Upper lobe of left lung (tissue), 6 donors: ENCODE measurements around the gene SFMBT2. TPM values are rescaled to one million over a fixed set of nuclear protein-coding genes. Genes with fewer than 3 reads are reported as not detected.
"Not testable (repeated sequence)": the region's sequence is repeated elsewhere in the genome, so short reads cannot be mapped to it uniquely, and the experiment has no call there.

Source experiments
- ATAC-seq, 2 donors: fragments of 200-7000 bp; cut with Tn5 transposase; one replicate each; pipeline ENCODE4 v1.9.1; 2022; ENCODE audit warnings: mild to moderate bottlenecking in 2 of 2, moderate library complexity in 2 of 2; ENCODE audit not compliant: low FRiP score in 2 of 2
- DNase-seq, 2 donors: peaks; one replicate each; pipeline ENCODE4 v3.0.0-alpha.2; 2019 to 2020
- H3K27ac ChIP-seq, 4 donors: fragments of 200-600 bp; sonication (generic); one replicate each; pipeline ENCODE4 v1.5.1; 2016 to 2019
- H3K27me3 ChIP-seq, 4 donors: fragments of 200-600 bp; sonication (generic); one replicate each; pipeline ENCODE4 v1.5.1; 2017 to 2019
- H3K36me3 ChIP-seq, 4 donors: fragments of 200-600 bp; sonication (generic); one replicate each; pipeline ENCODE4 v1.5.1; 2016 to 2019
- H3K4me1 ChIP-seq, 4 donors: fragments of 200-600 bp; sonication (generic); one replicate each; pipeline ENCODE4 v1.5.1; 2018 to 2019
- H3K4me3 ChIP-seq, 4 donors: fragments of 200-600 bp; sonication (generic); one replicate each; pipeline ENCODE4 v1.5.1; 2017 to 2019; ENCODE audit warnings: mild to moderate bottlenecking in 2 of 4, moderate library complexity in 1 of 4
- H3K9me3 ChIP-seq, 4 donors: fragments of 200-600 bp; sonication (generic); one replicate each; pipeline ENCODE4 v1.5.1; 2018 to 2019
- EP300 ChIP-seq, 4 donors: sonication (generic); formaldehyde crosslinking; IDR thresholded peaks; one replicate each; pipeline ENCODE4 v1.5.1; 2017; ENCODE audit warnings: antibody characterized with exemption in 4 of 4, control low read depth in 2 of 4
- POLR2A ChIP-seq, 4 donors: fragments of 450-650 bp; IDR thresholded peaks; one replicate each; pipeline ENCODE4 v1.5.1; 2016 to 2017; ENCODE audit warnings: antibody characterized with exemption in 4 of 4, mild to moderate bottlenecking in 2 of 4
- POLR2AphosphoS5 ChIP-seq, 2 donors: sonication (generic); formaldehyde crosslinking; IDR thresholded peaks; one replicate each; pipeline ENCODE4 v1.5.1; 2017; ENCODE audit warnings: antibody characterized with exemption in 2 of 2
- WGBS, 2 donors: methylation state at CpG; one replicate each; pipeline ENCODE4 v1.1.5; 2017 to 2018; 5-methylcytosine and 5-hydroxymethylcytosine counted together
- total RNA-seq, 6 donors: library from RNA; depleted of rRNA in 4 of 6; stranded (reverse); fragments of >200 nt in 4 of 6; gene quantifications; one replicate each; pipeline versions ENCODE4 v1.1.0 to v1.2.1, GENCODE V29; 2016 to 2021
- TF ChIP-seq, protein P1 (sequence below), 6 experiments: fragments of 450-650 bp in 4 of 6; fragments of 200-600 bp in 2 of 6; sonication (generic) in 2 of 6; IDR thresholded peaks; one replicate each; pipeline ENCODE4 v1.5.1; 2016 to 2019; ENCODE audit warnings: antibody characterized with exemption in 6 of 6
- donor health status: DM: no; HTN: no; CAD: no; lungs with moderate emphysema.
- donor health status: DM: no; HTN: yes; CAD: no; lungs with severe emphysema.

Gene SFMBT2
- total RNA-seq, 6 donors from 2014 or later = 6.2 to 14.6 (median 10.2) TPM

GRCh38 chr10:7195118-7195517, 215.7 kb downstream of the SFMBT2 start:
- no peak overlapping the region for H3K4me3 ChIP-seq
- H3K27me3 ChIP-seq = no peaks in the 10 kb centered on the region
- no peak for DNase-seq
- ATAC-seq = no peak
- H3K4me1 ChIP-seq = no peaks in the 10 kb centered on the region
- 94 to 98% methylated on average over 6 of the region's 6 CpGs for WGBS, 2 donors
- peaks cover 0 to 10% (median 6%) of the 10 kb centered on the region in 4 donors for H3K9me3 ChIP-seq
- H3K27ac ChIP-seq = no peak overlapping the region
- peaks cover 0 to 14% (median 5%) of the 10 kb centered on the region in 4 donors for H3K36me3 ChIP-seq
- TF ChIP-seq, protein P1, sequence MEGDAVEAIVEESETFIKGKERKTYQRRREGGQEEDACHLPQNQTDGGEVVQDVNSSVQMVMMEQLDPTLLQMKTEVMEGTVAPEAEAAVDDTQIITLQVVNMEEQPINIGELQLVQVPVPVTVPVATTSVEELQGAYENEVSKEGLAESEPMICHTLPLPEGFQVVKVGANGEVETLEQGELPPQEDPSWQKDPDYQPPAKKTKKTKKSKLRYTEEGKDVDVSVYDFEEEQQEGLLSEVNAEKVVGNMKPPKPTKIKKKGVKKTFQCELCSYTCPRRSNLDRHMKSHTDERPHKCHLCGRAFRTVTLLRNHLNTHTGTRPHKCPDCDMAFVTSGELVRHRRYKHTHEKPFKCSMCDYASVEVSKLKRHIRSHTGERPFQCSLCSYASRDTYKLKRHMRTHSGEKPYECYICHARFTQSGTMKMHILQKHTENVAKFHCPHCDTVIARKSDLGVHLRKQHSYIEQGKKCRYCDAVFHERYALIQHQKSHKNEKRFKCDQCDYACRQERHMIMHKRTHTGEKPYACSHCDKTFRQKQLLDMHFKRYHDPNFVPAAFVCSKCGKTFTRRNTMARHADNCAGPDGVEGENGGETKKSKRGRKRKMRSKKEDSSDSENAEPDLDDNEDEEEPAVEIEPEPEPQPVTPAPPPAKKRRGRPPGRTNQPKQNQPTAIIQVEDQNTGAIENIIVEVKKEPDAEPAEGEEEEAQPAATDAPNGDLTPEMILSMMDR (IDR thresholded peaks at IDR 0.05) = no peak
- TF ChIP-seq POLR2AphosphoS5 (IDR thresholded peaks at IDR 0.05) (no peak), POLR2A (IDR thresholded peaks at IDR 0.05) (no peak), EP300 (IDR thresholded peaks at IDR 0.05) (no peak)

DNA sequence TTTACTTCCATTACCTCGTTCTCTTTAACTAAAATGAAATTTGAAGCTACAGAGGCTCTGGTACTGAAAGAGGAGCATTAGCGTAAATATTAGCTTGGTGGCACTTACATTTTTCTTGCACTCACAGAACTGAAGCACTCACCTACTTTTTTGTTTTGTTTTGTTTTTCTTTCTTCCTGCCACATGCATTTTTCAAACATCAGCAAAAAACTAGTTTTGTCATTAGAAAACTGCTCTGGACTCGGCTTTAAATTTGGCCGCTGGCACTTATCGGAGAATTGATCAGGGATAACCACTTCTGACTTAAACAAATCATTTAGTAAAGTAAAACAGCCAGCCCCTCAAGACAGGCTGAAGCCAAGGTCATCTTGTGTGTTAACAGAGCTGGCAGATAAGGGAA, 216.3 kb downstream of the SFMBT2 start:
- Histone ChIP-seq H3K36me3 (peaks cover 0 to 14% (median 5%) of the 10 kb centered on the region in 4 donors), H3K4me3 (no peak overlapping the region), H3K27me3 (no peaks in the 10 kb centered on the region), H3K4me1 (no peaks in the 10 kb centered on the region), H3K9me3 (peaks cover 0 to 10% (median 6%) of the 10 kb centered on the region in 4 donors), H3K27ac (no peak overlapping the region)
- ATAC-seq (no peak), DNase-seq (no peak)
- TF ChIP-seq POLR2AphosphoS5 (IDR thresholded peaks at IDR 0.05) (no peak), EP300 (IDR thresholded peaks at IDR 0.05) (no peak), POLR2A (IDR thresholded peaks at IDR 0.05) (no peak)
- TF ChIP-seq, protein P1 (IDR thresholded peaks at IDR 0.05) = no peak
- 89 to 91% methylated on average over 5 of the region's 5 CpGs for WGBS, 2 donors

DNA sequence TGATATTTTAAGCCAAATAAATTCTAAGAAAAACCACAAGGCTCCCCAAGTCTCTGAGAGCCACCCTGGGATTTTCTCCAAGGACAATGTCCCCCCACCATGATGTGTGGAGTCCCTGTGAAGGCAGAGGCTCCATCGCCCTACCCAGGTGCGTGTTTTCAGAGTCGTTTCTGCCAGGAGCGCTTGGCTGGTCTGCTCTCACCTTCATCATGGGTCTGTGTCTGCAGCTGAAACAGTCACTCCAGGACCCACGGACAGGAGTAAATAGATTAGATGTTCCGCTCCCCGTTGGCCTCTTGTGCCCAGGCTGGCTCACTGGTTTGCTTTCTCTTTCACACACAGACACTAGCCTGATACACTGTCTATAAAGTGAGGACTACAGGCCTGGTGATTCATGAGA, 217.5 kb downstream of the SFMBT2 start:
- no peak for TF ChIP-seq POLR2A (IDR thresholded peaks at IDR 0.05)
- no peak for TF ChIP-seq EP300 (IDR thresholded peaks at IDR 0.05)
- TF ChIP-seq POLR2AphosphoS5 (IDR thresholded peaks at IDR 0.05) = no peak
- TF ChIP-seq, protein P1 (IDR thresholded peaks at IDR 0.05) = no peak
- no peak overlapping the region for H3K4me3 ChIP-seq
- no peak for ATAC-seq
- no peaks in the 10 kb centered on the region for H3K4me1 ChIP-seq
- no peak overlapping the region for H3K27ac ChIP-seq
- H3K27me3 ChIP-seq = no peaks in the 10 kb centered on the region
- peaks cover 0 to 10% (median 6%) of the 10 kb centered on the region in 4 donors for H3K9me3 ChIP-seq
- 91% methylated on average over 7 of the region's 7 CpGs for WGBS, 2 donors
- DNase-seq = no peak
- peaks cover 0 to 14% (median 5%) of the 10 kb centered on the region in 4 donors for H3K36me3 ChIP-seq

DNA sequence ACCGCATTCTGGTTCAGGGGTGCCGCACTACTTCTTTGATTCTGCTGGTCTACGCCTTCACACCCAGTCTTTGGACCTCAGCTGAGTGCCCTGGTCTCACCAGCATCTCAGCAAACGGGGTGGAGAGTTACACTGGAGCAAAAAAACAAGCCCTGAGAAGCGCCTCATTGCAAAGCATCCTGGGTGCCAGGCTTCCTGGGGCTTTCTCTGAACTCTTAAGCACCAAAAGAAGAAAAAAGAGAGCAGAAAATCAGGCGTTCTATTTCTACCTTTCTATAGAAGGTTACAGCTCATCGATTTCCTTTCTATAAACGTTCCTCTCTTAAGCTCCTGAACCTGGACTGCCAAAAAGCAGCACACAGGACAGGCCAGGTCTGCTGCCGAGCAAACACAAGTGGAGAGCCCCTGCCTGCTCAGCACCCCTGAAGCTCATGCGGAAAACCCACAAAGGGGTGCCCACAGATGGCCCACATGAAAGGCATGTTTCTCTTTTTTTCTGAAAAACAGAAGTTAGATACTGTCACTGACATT, 217.9 kb downstream of the SFMBT2 start:
- H3K27ac ChIP-seq = no peak overlapping the region
- no peaks in the 10 kb centered on the region for H3K4me1 ChIP-seq
- ATAC-seq (no peak), DNase-seq (no peak)
- WGBS, 2 donors = 84 to 86% methylated on average over 9 to 10 of the region's 10 CpGs
- H3K36me3 ChIP-seq = peaks cover 0 to 14% (median 2%) of the 10 kb centered on the region in 4 donors
- H3K9me3 ChIP-seq = peaks cover 0 to 10% (median 6%) of the 10 kb centered on the region in 4 donors
- no peaks in the 10 kb centered on the region for H3K27me3 ChIP-seq
- TF ChIP-seq, protein P1 (IDR thresholded peaks at IDR 0.05) = no peak
- TF ChIP-seq POLR2AphosphoS5 (IDR thresholded peaks at IDR 0.05) = no peak
- no peak for TF ChIP-seq EP300 (IDR thresholded peaks at IDR 0.05)
- no peak for TF ChIP-seq POLR2A (IDR thresholded peaks at IDR 0.05)
- no peak overlapping the region for H3K4me3 ChIP-seq

DNA sequence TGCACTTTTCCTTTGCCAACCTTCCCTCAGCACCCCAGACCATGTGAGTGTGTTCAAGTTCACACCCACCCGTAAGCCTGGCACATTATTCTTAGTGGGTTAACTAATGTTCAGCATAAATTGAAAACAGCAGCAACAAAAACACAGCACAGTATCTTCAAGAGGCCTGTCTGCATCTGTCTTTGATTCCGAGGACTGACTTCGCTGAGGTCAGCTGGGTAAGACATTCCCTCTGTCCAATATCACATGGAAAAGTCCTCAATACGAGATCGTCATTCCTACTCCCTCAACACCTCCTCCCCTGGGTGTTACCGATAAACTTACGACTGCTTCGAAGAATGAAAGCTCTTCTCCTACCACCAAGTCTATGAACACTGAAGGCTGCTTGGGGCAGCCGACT, 218.8 kb downstream of the SFMBT2 start:
- H3K36me3 ChIP-seq = peaks cover 0 to 13% (median under 1%) of the 10 kb centered on the region in 4 donors
- 96 to 98% methylated on average over 5 to 9 of the region's 9 CpGs for WGBS, 2 donors

GRCh38 chr10:7190772-7191171, 220.1 kb downstream of the SFMBT2 start:
- ATAC-seq = not testable (repeated sequence)
- WGBS, 2 donors = 88 to 91% methylated on average over 5 of the region's 5 CpGs

More for the DNA sequence above, 218.8 kb downstream of the SFMBT2 start:
- no peaks in the 10 kb centered on the region for H3K4me1 ChIP-seq
- H3K9me3 ChIP-seq = peaks cover 0 to 10% (median 6%) of the 10 kb centered on the region in 4 donors
- no peak for TF ChIP-seq POLR2A (IDR thresholded peaks at IDR 0.05)
- TF ChIP-seq EP300 (IDR thresholded peaks at IDR 0.05) = no peak
- TF ChIP-seq POLR2AphosphoS5 (IDR thresholded peaks at IDR 0.05) = no peak
- TF ChIP-seq, protein P1 (IDR thresholded peaks at IDR 0.05) = no peak
- ATAC-seq = peak in 1 of 2 donors; percentile 42
- no peaks in the 10 kb centered on the region for H3K27me3 ChIP-seq
- H3K4me3 ChIP-seq = no peak overlapping the region
- DNase-seq = no peak
- no peak overlapping the region for H3K27ac ChIP-seq

More at GRCh38 chr10:7190772-7191171, 220.1 kb downstream of the SFMBT2 start:
- not testable (repeated sequence) for H3K4me3 ChIP-seq, H3K27me3 ChIP-seq, H3K36me3 ChIP-seq, DNase-seq, H3K4me1 ChIP-seq, H3K27ac ChIP-seq
- peaks cover 0 to 10% (median 6%) of the 10 kb centered on the region in 4 donors for H3K9me3 ChIP-seq
